Putamen (tissue), 1 donor: ENCODE results near the gene CXorf49.
"Not testable (repeated sequence)": the region's sequence is repeated elsewhere in the genome, so short reads cannot be mapped to it uniquely, and the experiment has no call there.

Source experiments
- DNase-seq: peaks from one replicate; pipeline ENCODE4 v3.0.0-alpha.2; 2016; ENCODE audit warnings: low spot score

Gene CXorf49

DNA sequence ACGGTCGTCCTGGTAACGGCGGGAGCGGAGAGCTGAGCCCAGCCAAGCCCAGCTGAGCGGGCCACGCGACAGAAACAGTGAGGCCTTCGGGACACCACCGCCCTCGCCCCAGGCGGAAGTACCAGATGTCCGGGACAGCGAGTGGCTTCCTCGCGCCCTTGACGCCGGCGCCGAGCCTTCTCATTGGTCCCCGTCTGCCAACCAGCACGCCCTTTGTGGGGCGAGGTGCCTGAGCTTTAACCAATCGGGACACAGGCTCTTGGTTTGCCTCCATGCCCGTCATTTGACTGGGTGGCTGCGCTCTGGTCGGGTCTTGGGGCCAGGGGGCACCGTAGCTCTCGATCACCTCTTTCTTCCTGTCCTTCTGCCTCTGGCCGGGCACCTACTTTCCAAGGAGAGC is at the start of gene CXorf49:
Gene CXorf49, minus strand, starts transcription at position 101 of the 400 bp plus-strand sequence. CDS start 134 bp downstream, outside the sequence.
- not testable (repeated sequence) for DNase-seq

DNA sequence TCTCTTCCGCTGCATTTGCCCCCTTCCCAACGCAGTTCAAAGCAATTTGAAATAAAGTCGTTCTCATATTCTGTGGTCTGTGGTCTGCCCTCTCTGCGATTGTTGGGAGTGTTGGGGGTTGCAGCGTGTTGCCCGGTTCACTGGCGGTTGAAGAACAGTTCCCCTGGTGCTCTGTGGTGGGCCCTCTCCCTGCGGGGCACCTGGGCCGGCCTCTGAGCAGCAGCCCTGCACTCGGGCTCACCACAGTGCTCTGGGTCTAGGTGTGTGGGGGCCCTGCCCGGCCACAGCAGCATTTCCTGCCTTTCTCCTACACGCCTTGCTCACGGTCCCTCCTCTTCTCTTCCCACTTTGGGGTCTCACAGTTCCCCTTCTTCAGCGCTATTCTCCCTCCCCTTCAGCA is 49.0 kb upstream of the CXorf49 start:
- DNase-seq = not testable (repeated sequence)

DNA sequence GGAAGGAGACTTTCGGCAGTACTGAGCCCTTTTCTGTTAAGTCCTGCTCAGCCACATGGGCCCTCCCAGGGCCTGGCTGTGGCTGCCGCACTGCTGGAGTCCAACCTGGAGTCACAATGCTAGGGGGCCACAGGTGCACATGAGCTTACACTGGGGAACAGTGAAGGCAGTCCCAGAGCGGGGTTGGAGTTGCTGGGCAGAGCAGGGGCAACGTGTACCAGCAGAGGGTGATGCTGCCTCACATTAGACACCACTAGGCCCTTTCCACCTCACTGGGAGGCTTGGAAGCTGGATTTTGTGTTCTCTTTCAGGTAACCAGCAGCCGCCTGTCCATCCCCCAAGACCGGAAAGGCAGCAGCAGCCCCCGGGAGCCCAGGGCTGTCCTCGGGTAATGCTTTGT is 47.5 kb upstream of the CXorf49 start:
- not testable (repeated sequence) for DNase-seq

DNA sequence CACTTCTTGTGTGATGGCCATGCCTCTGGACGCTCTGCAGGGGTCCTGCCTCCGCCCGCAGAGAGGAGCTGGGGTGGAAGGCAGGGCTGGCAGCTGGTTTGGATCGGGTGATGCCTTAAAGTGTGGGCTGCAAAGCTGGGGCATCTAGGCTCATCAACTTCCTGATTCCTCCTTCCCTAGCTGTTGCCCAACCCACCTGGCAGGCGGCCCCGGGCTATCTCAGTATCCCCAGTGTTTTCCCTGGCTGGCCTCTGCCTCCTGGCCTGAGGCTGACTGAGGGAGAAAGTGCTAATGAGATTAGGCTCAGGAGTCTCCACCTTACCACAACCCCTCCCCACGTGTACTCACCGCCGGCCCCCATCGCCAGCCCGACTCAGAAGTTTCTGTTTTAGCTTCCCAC is 46.7 kb upstream of the CXorf49 start:
- DNase-seq = not testable (repeated sequence)

DNA sequence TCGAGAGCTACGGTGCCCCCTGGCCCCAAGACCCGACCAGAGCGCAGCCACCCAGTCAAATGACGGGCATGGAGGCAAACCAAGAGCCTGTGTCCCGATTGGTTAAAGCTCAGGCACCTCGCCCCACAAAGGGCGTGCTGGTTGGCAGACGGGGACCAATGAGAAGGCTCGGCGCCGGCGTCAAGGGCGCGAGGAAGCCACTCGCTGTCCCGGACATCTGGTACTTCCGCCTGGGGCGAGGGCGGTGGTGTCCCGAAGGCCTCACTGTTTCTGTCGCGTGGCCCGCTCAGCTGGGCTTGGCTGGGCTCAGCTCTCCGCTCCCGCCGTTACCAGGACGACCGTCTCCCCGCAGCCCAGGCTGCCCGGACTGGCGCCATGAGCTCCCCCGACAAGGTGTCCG is 45.0 kb upstream of the CXorf49 start, which contains the start of gene CXorf49B:
Gene CXorf49B, plus strand, starts transcription at position 301 of the 400 bp plus-strand sequence. Its CDS starts 75 bp downstream, at position 376.
- DNase-seq = not testable (repeated sequence)

DNA sequence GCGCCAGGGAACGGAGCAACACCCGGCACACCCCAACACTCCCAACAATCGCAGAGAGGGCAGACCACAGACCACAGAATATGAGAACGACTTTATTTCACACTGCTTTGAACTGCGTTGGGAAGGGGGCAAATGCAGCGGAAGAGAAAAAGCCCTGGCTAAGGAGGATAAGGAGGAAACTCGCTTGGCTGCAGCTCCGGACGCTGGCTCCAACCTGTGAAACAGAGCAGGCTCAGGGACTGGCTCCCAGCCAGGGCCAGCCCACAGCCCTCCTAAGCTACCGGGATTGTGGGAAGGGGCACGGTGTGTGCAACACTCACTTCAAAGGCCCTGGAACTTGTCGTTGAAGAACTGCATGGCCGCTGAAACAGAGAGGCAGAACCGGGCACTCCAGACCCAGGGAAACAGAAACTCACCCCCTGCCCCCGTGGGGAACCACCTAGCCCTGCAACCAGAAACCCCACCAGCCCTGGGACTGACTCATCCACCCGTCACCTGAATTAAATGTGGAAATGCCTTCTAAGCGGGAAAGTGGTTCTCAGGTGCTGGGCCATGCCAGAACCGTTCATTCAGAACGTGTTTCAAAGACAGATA is 42.7 kb upstream of the CXorf49 start:
- not testable (repeated sequence) for DNase-seq

DNA sequence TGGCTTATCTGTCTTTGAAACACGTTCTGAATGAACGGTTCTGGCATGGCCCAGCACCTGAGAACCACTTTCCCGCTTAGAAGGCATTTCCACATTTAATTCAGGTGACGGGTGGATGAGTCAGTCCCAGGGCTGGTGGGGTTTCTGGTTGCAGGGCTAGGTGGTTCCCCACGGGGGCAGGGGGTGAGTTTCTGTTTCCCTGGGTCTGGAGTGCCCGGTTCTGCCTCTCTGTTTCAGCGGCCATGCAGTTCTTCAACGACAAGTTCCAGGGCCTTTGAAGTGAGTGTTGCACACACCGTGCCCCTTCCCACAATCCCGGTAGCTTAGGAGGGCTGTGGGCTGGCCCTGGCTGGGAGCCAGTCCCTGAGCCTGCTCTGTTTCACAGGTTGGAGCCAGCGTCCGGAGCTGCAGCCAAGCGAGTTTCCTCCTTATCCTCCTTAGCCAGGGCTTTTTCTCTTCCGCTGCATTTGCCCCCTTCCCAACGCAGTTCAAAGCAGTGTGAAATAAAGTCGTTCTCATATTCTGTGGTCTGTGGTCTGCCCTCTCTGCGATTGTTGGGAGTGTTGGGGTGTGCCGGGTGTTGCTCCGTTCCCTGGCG is 2.3 kb upstream of the CXorf49 start:
- DNase-seq = not testable (repeated sequence)

DNA sequence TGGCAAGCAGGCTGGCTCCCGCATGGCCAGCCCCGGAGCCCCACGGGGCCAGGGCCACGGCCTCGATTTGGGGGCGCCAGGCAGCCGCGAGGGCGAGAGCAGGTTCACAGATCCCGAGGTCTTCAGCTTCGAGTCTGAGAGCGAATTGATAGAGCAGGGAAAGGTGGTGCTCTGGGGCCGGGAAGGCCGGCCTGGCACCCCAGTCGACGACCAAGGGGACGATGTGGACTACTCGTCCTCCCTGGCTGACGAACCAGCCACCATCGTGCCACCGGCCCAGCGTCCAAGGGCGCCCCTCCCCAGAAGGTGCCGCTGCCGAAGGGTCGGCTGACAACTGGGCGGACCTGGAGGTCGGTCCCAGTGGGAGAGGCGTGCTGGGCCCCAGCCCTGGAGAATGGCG is 1.1 kb upstream of the CXorf49 start:
- DNase-seq = not testable (repeated sequence)

DNA sequence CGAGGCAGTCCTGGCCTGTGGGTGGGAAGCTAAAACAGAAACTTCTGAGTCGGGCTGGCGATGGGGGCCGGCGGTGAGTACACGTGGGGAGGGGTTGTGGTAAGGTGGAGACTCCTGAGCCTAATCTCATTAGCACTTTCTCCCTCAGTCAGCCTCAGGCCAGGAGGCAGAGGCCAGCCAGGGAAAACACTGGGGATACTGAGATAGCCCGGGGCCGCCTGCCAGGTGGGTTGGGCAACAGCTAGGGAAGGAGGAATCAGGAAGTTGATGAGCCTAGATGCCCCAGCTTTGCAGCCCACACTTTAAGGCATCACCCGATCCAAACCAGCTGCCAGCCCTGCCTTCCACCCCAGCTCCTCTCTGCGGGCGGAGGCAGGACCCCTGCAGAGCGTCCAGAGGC is 1.8 kb downstream of the CXorf49 start:
- not testable (repeated sequence) for DNase-seq

DNA sequence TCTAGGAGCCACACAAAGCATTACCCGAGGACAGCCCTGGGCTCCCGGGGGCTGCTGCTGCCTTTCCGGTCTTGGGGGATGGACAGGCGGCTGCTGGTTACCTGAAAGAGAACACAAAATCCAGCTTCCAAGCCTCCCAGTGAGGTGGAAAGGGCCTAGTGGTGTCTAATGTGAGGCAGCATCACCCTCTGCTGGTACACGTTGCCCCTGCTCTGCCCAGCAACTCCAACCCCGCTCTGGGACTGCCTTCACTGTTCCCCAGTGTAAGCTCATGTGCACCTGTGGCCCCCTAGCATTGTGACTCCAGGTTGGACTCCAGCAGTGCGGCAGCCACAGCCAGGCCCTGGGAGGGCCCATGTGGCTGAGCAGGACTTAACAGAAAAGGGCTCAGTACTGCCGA is 2.5 kb downstream of the CXorf49 start:
- DNase-seq = not testable (repeated sequence)

DNA sequence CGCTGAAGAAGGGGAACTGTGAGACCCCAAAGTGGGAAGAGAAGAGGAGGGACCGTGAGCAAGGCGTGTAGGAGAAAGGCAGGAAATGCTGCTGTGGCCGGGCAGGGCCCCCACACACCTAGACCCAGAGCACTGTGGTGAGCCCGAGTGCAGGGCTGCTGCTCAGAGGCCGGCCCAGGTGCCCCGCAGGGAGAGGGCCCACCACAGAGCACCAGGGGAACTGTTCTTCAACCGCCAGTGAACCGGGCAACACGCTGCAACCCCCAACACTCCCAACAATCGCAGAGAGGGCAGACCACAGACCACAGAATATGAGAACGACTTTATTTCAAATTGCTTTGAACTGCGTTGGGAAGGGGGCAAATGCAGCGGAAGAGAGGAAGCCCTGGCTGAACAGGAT is 4.0 kb downstream of the CXorf49 start:
- DNase-seq = not testable (repeated sequence)

DNA sequence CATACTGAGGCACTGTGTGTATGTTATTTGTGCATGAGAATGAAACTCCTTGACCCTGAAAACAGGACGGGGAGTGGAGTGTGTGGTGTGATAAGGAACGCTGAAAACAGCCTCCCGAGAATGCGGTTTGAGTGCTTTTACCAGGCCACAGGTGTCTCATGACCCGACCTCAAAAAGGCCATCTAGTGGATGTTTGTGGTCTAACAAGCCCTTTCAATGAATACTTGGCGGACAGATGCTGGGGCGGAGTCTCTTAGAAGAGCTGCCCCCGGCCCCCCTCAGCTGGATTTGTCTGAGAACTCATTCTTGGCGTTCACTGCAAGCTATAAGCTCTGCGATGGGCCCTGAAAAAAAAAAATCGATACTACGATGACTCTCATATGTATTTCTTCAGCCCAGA is 15.2 kb downstream of the CXorf49 start:
- not testable (repeated sequence) for DNase-seq

DNA sequence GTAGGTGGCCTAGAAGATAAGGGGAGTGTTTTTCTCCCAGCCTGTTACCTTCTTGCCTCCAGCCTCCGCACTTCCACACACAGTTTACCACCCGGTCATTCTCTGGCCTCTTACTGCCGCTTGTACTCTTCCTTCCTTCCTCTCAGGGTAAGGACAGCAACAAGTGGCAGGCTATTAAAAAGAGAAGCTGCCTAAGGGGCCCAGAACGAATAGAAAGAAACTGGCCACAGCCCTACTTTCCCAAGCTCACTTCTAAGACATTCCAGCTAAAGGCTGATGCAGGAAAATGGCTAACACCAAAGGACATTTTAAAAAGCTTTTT is 19.1 kb downstream of the CXorf49 start:
- not testable (repeated sequence) for DNase-seq

DNA sequence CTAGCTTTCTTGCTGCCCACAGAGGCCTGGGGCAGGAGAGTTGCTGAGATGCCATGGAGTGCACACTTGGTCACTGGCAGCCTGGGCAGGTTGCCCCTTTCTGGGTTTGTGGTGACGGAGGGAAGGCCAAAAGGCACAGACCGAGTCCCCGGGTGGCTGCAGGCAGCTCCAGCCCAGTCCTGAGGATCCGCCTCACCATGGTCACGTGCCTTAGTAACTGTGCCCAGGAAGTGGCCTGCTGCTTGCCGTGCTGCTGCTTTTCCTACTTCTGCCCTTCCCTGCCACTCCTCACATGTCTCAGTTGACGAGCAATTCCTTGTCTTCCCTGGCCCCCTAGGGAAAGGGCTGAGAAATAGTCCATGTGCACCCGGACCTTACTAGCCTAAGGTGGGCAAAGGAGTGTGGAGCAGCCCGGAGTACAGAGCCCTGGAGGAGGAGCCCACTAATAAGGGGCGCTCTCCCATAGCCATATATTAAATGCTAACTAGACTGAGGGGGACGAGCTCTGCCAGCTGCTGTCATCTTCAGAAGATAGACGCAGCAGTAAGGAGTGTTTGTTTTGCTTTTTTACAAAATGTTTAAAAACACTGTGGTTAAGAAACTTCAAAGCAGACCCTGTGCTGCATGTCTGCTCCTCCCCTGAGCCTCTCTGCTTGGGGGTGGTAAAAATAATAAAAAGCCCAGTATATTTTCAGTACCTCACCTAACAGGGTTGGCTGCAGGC is 19.6 kb downstream of the CXorf49 start:
- DNase-seq = not testable (repeated sequence)

DNA sequence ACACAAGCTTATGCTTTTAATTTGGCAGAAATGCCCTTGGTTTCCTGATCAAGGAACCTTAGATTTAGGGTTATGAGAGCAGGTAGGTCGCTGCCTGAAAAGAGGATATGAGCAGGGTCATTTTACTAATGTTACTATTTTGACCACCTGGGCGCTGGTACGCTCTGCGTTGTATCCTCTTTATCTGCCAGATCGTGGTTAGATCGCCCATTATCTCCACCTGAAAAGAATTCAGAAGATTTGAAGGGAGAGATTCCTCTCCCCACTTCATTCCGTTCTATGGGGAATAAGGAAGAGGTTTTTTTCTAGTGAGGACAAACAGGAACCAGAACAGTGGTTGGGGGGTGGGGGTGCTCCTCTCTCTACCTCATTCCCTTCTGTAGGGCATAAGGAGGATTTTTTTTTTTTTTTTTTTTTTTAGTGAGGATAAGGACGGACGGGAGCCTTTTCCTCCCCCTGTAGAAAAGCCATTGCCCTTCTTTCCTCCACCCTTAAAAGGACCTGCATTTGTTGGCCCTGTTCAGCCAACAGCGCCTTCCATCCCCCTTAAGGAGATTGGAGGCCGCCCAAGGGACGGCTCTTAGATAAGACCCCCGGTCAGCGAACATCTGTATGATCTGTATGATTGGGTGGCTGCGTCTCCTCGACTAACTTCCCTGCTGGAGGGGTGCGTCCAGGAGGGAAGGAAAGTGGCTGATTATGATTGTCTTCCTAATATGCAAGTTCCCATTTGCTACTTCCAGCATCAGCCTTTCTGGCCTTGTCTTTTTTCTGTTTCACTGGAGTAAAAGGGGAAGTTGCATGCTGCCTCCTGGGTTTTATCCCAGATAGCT is 20.4 kb downstream of the CXorf49 start:
- not testable (repeated sequence) for DNase-seq

DNA sequence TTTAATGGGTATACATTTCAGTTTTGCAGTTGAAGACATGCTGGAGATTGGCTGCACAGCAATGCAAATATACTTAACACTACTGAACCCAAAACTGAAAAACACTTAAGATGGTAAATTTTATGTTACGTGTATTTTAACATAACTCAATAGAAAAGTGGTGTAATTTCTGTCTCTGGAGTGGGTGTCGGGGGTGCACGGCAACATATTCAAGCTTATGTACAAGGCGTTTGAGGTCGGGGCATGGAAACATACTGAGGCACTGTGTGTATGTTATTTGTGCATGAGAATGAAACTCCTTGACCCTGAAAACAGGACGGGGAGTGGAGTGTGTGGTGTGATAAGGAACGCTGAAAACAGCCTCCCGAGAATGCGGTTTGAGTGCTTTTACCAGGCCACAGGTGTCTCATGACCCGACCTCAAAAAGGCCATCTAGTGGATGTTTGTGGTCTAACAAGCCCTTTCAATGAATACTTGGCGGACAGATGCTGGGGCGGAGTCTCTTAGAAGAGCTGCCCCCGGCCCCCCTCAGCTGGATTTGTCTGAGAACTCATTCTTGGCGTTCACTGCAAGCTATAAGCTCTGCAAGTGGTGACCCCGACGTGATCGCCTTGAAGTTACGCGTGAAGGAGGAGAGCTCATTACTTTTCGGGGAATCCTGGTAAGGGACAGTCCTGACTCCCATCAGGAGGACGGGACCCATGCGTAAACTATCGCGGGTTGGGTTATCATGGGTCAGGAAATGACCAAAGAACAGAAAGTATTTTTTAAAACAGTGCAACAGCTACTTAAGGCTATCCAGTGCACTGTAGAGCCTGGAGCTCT is 21.2 kb downstream of the CXorf49 start:
- not testable (repeated sequence) for DNase-seq

DNA sequence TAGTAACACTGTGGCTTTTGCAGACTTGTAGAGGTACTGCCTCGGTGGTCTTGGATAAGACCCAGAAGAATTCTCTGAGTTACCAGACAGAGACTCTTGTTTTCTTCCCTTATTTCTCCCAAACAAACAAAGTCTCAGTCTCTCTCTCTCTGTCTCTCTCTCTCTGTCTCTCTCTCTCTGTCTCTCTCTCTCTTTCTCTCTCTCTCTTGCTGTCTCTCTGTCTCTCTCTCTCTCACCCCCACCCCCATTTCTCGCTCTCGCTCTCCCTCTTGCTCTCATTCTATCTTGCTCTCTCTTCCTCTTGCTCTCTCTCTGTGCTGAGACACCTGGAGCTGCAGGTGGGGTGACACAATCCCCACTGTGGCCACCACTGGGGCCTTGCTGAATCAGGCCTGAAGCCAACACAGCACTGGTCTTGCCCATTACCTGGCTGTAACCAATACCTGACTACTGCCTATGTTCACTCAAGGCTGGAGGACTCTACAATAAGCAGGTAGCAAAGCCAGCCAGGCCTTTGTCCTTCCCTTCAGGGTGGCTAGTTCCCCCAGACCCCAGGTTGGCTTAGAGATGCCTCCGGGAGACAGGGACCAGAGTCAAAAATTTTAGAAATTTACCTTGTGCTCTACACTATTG is 38.4 kb downstream of the CXorf49 start:
- DNase-seq = no peak

DNA sequence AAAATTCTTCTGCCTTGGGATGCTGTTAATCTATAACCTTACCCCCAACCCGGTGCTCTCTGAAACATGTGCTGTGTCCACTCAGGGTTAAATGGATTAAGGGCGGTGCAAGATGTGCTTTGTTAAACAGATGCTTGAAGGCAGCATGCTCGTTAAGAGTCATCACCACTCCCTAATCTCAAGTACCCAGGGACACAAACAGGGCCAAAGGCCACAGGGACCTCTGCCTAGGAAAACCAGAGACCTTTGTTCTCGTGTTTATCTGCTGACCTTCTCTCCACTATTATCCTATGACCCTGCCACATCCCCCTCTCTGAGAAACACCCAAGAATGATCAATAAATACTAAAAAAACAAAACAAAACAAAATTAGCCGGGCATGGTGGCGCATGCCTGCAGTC is 40.9 kb downstream of the CXorf49 start:
- not testable (repeated sequence) for DNase-seq

DNA sequence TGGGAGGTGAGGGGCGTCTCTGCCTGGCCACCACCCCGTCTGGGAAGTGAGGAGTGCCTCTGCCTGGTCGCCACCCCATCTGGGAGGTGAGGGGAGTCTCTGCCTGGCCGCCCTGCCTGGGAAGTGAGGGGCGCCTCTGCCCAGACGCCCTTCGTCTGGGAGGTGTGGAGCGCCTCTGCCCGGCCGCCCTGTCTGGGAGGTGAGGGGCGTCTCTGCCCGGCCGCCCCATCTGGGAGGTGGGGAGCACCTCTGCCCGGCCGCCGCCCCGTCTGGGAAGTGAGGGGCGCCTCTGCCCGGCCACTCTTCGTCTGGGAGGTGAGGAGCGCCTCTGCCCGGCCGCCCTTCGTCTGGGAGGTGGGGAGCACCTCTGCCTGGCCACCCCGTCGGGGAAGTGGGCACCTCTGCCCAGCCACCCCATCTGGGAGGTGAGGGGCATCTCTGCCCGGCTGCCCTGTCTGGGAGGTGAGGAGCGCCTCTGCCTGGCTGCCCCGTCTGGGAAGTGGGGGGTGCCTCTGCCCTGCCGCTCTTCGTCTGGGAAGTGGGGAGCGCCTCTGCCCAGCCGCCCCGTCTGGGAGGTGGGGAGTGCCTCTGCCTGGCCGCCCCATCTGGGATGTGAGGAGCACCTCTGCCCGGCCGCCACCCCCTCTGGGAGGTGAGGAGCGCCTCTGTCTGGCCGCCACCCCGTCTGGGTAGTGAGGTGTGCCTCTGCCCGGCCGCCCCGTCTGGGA is 41.9 kb downstream of the CXorf49 start:
- not testable (repeated sequence) for DNase-seq

DNA sequence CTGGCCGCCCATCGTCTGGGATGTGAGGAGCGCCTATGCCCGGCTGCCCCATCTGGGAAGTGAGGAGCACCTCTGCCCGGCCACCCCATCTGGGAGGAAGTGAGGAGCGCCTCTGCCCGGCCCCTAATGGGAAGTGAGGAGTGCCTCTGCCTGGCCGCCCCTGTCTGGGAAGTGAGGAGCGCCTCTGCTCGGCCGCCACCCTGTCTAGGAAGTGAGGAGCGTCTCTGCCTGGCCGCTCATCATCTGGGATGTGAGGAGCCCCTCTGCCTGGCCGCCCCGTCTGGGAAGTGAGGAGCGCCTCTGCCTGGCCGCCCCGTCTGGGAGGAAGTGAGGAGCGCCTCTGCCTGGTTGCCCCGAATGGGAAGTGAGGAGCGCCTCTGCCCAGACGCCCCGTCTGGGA is 42.4 kb downstream of the CXorf49 start:
- DNase-seq = not testable (repeated sequence)
